HepG2 (cell line): ENCODE measurements around the gene OR1D5. TPM values are rescaled to one million over a fixed set of nuclear protein-coding genes. Genes with fewer than 3 reads are reported as not detected.

ENCODE experiments used
- CENPT ChIP-seq: sonication (generic); formaldehyde crosslinking; IDR thresholded peaks from 2 replicates; pipeline ENCODE4 v1.8.0; 2022; ENCODE audit warnings: low read depth, mild to moderate bottlenecking, moderate library complexity, missing genetic modification reagents
- JDP2 ChIP-seq: sonication (generic); formaldehyde crosslinking; IDR thresholded peaks from 2 replicates; pipeline ENCODE4 v1.8.1; 2022; ENCODE audit warnings: missing genetic modification reagents, borderline replicate concordance
- MIER3 ChIP-seq: IDR thresholded peaks from 2 replicates; pipeline ENCODE4 v1.6.1; 2016; ENCODE audit warnings: missing compliant biosample characterization, borderline replicate concordance
- NR2F2 ChIP-seq: IDR thresholded peaks from 2 replicates; pipeline ENCODE4 v1.6.1; 2012; ENCODE audit warnings: low read depth, inconsistent platforms, borderline replicate concordance
- REL ChIP-seq: sonication (generic); formaldehyde crosslinking; conservative IDR thresholded peaks from 2 replicates; pipeline ENCODE4 v1.8.0; 2022; ENCODE audit warnings: mild to moderate bottlenecking, missing genetic modification reagents, moderate library complexity
- THAP11 ChIP-seq: IDR thresholded peaks from 2 replicates; pipeline ENCODE4 v1.6.1; 2016; ENCODE audit warnings: missing biosample characterization, missing genetic modification reagents
- ZNF10 ChIP-seq: sonication (generic); formaldehyde crosslinking; IDR thresholded peaks from 2 replicates; pipeline ENCODE4 v1.4.0; 2020; ENCODE audit warnings: mild to moderate bottlenecking, low read depth, missing genetic modification reagents, borderline replicate concordance
- ZNF224 ChIP-seq: sonication (generic); formaldehyde crosslinking; IDR thresholded peaks from 2 replicates; pipeline ENCODE4 v1.5.0; 2020; ENCODE audit warnings: mild to moderate bottlenecking, missing genetic modification reagents
- ZNF326 ChIP-seq: sonication (generic); formaldehyde crosslinking; IDR thresholded peaks from 2 replicates; pipeline ENCODE4 v1.4.0; 2020; ENCODE audit warnings: missing genetic modification reagents, borderline replicate concordance
- ZNF354B ChIP-seq: sonication (generic); formaldehyde crosslinking; IDR thresholded peaks from 2 replicates; pipeline ENCODE4 v1.8.0; 2022; ENCODE audit warnings: mild to moderate bottlenecking, missing genetic modification reagents
- ZNF501 ChIP-seq: sonication (generic); formaldehyde crosslinking; IDR thresholded peaks from 2 replicates; pipeline ENCODE4 v1.5.1; 2020; ENCODE audit warnings: mild to moderate bottlenecking, moderate library complexity, missing genetic modification reagents
- ZZZ3 ChIP-seq: sonication (generic); formaldehyde crosslinking; IDR thresholded peaks from 2 replicates; pipeline ENCODE4 v1.4.0; 2020; ENCODE audit warnings: missing genetic modification reagents, mild to moderate bottlenecking, borderline replicate concordance
- polyA plus RNA-seq, 8 experiments: library from polyadenylated mRNA; depleted of rRNA in 3 of 8; stranded (reverse) in 7 of 8; unstranded in 1 of 8; fragments of >200 nt; fragmentation: Illumina TruSeq in 4 of 8; extraction: Trizol in 4 of 8; gene quantifications; 2 replicates each; pipeline versions ENCODE4 v1.2.1 to v1.2.3, GENCODE V29; 2011 to 2016; ENCODE audit warnings: low read depth in 4 of 8, missing spikeins in 1 of 8, mixed read lengths in 1 of 8; ENCODE audit not compliant: insufficient read depth in 1 of 8
- total RNA-seq, 5 experiments: library from RNA; depleted of rRNA; stranded (reverse); fragments of >200 nt; fragmentation: Illumina TruSeq; extraction: Trizol; gene quantifications; 2 replicates each; pipeline ENCODE4 v1.2.3, GENCODE V29; 2016; ENCODE audit warnings: low read depth in 1 of 5
- TF ChIP-seq, protein P1 (sequence below): sonication (generic); formaldehyde crosslinking; IDR thresholded peaks from 2 replicates; pipeline ENCODE4 v1.5.1; 2020; ENCODE audit warnings: missing genetic modification reagents, mild to moderate bottlenecking, borderline replicate concordance
- TF ChIP-seq, protein P2 (sequence below): sonication (generic); formaldehyde crosslinking; IDR thresholded peaks from 2 replicates; pipeline ENCODE4 v1.4.0; 2020; ENCODE audit warnings: mild to moderate bottlenecking, missing genetic modification reagents
- TF ChIP-seq, protein P3 (sequence below): sonication (generic); formaldehyde crosslinking; IDR thresholded peaks from 2 replicates; pipeline ENCODE4 v1.4.0; 2020; ENCODE audit warnings: missing genetic modification reagents, borderline replicate concordance
- TF ChIP-seq, protein P4 (sequence below): sonication (generic); formaldehyde crosslinking; IDR thresholded peaks from 2 replicates; pipeline ENCODE4 v1.9.0; 2021; ENCODE audit warnings: missing genetic modification reagents, mild to moderate bottlenecking, borderline replicate concordance
- TF ChIP-seq, protein P5 (sequence below): sonication (generic); formaldehyde crosslinking; IDR thresholded peaks from 2 replicates; pipeline ENCODE4 v1.5.0; 2020; ENCODE audit warnings: mild to moderate bottlenecking, missing genetic modification reagents, moderate library complexity

The OR1D5 gene
- total and polyA plus RNA-seq, 2 of the 13 experiments (the other 11 are each of a cell fraction or from before 2014, with no cell fraction given), result not detected

DNA sequence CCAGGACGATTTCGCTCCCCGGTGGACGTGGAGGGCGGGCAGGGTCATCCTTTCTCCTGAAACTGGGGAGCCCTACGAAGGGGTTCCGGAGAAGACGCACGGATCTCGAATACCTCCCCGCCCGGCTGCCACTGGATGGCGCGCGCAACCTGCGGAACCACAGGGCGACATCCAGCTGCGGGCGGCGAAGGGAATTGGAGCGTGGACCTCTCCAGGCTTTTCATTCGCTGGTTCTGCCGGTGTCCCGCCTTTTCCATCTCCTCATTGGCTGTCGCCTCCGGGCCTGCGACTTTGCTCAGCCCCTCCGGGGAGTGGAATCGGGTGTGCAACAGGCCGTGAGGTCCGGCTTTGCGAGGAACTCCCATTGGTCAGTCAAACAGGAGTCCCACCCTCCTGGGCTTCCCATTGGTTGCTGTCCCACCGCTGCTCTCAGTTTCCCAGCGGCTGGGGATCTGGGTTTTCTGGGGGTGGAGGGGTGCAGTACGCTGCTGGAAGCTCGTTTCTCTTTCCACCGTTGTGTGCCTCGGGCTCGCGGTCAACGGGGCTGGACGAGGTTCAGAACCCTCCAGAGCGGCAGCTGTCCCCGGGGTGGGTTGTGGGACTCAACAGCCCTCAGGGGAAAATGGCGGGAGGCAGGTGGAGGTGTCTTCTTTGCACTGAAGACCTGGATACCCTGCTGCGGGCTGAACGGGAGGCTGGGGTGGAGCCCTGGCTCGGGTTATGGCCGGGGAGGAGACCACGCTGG is 14.5 kb downstream of the OR1D5 start (continued):
- TF ChIP-seq, protein P1, sequence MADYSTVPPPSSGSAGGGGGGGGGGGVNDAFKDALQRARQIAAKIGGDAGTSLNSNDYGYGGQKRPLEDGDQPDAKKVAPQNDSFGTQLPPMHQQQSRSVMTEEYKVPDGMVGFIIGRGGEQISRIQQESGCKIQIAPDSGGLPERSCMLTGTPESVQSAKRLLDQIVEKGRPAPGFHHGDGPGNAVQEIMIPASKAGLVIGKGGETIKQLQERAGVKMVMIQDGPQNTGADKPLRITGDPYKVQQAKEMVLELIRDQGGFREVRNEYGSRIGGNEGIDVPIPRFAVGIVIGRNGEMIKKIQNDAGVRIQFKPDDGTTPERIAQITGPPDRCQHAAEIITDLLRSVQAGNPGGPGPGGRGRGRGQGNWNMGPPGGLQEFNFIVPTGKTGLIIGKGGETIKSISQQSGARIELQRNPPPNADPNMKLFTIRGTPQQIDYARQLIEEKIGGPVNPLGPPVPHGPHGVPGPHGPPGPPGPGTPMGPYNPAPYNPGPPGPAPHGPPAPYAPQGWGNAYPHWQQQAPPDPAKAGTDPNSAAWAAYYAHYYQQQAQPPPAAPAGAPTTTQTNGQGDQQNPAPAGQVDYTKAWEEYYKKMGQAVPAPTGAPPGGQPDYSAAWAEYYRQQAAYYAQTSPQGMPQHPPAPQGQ (CRISPR knock-in tag), result no peak
- TF ChIP-seq, protein P2, sequence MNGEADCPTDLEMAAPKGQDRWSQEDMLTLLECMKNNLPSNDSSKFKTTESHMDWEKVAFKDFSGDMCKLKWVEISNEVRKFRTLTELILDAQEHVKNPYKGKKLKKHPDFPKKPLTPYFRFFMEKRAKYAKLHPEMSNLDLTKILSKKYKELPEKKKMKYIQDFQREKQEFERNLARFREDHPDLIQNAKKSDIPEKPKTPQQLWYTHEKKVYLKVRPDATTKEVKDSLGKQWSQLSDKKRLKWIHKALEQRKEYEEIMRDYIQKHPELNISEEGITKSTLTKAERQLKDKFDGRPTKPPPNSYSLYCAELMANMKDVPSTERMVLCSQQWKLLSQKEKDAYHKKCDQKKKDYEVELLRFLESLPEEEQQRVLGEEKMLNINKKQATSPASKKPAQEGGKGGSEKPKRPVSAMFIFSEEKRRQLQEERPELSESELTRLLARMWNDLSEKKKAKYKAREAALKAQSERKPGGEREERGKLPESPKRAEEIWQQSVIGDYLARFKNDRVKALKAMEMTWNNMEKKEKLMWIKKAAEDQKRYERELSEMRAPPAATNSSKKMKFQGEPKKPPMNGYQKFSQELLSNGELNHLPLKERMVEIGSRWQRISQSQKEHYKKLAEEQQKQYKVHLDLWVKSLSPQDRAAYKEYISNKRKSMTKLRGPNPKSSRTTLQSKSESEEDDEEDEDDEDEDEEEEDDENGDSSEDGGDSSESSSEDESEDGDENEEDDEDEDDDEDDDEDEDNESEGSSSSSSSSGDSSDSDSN (CRISPR knock-in tag), result peak; percentile 62; the same call in 1 of the 2 replicates
- TF ChIP-seq REL (CRISPR knock-in tag), result no peak
- TF ChIP-seq, protein P3, sequence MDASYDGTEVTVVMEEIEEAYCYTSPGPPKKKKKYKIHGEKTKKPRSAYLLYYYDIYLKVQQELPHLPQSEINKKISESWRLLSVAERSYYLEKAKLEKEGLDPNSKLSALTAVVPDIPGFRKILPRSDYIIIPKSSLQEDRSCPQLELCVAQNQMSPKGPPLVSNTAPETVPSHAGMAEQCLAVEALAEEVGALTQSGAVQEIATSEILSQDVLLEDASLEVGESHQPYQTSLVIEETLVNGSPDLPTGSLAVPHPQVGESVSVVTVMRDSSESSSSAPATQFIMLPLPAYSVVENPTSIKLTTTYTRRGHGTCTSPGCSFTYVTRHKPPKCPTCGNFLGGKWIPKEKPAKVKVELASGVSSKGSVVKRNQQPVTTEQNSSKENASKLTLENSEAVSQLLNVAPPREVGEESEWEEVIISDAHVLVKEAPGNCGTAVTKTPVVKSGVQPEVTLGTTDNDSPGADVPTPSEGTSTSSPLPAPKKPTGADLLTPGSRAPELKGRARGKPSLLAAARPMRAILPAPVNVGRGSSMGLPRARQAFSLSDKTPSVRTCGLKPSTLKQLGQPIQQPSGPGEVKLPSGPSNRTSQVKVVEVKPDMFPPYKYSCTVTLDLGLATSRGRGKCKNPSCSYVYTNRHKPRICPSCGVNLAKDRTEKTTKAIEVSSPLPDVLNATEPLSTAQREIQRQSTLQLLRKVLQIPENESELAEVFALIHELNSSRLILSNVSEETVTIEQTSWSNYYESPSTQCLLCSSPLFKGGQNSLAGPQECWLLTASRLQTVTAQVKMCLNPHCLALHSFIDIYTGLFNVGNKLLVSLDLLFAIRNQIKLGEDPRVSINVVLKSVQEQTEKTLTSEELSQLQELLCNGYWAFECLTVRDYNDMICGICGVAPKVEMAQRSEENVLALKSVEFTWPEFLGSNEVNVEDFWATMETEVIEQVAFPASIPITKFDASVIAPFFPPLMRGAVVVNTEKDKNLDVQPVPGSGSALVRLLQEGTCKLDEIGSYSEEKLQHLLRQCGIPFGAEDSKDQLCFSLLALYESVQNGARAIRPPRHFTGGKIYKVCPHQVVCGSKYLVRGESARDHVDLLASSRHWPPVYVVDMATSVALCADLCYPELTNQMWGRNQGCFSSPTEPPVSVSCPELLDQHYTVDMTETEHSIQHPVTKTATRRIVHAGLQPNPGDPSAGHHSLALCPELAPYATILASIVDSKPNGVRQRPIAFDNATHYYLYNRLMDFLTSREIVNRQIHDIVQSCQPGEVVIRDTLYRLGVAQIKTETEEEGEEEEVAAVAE, result no peak
- TF ChIP-seq ZNF501 (CRISPR knock-in tag), result peak; percentile 84
- no peak for TF ChIP-seq ZNF326 (CRISPR knock-in tag)
- TF ChIP-seq MIER3 (CRISPR knock-in tag), result peak; percentile 53; the same call in 1 of the 2 replicates
- TF ChIP-seq ZNF354B (CRISPR knock-in tag), result no peak
- TF ChIP-seq, protein P4, sequence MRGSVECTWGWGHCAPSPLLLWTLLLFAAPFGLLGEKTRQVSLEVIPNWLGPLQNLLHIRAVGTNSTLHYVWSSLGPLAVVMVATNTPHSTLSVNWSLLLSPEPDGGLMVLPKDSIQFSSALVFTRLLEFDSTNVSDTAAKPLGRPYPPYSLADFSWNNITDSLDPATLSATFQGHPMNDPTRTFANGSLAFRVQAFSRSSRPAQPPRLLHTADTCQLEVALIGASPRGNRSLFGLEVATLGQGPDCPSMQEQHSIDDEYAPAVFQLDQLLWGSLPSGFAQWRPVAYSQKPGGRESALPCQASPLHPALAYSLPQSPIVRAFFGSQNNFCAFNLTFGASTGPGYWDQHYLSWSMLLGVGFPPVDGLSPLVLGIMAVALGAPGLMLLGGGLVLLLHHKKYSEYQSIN (CRISPR knock-in tag), result no peak
- TF ChIP-seq, protein P5, sequence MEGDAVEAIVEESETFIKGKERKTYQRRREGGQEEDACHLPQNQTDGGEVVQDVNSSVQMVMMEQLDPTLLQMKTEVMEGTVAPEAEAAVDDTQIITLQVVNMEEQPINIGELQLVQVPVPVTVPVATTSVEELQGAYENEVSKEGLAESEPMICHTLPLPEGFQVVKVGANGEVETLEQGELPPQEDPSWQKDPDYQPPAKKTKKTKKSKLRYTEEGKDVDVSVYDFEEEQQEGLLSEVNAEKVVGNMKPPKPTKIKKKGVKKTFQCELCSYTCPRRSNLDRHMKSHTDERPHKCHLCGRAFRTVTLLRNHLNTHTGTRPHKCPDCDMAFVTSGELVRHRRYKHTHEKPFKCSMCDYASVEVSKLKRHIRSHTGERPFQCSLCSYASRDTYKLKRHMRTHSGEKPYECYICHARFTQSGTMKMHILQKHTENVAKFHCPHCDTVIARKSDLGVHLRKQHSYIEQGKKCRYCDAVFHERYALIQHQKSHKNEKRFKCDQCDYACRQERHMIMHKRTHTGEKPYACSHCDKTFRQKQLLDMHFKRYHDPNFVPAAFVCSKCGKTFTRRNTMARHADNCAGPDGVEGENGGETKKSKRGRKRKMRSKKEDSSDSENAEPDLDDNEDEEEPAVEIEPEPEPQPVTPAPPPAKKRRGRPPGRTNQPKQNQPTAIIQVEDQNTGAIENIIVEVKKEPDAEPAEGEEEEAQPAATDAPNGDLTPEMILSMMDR (CRISPR knock-in tag), result peak; percentile 97
- no peak; the same call in 1 of the 2 replicates for TF ChIP-seq NR2F2
- no peak for TF ChIP-seq ZNF10
- no peak for TF ChIP-seq ZZZ3
- no peak for TF ChIP-seq ZNF224
- TF ChIP-seq CENPT (CRISPR knock-in tag), result no peak
- no peak for TF ChIP-seq JDP2 (CRISPR knock-in tag)
- peak; percentile 82 for TF ChIP-seq THAP11 (CRISPR knock-in tag)
